Measurements from ENCODE around the gene UBE2O.

UBE2O gene

GRCh38 chr17:76345377-76345974, 107.5 kb downstream of the UBE2O start:
- no peak for DNase-seq (ENCODE audit: low spot score)

- no peak for DNase-seq (ENCODE audit: low spot score)
Observed at GRCh38 chr17:76343106-76343505, 109.8 kb downstream of the UBE2O start.

GRCh38 chr17:76341301-76341700, 111.7 kb downstream of the UBE2O start:
- DNase-seq (ENCODE audit: low spot score), result no peak
